K562 (cell line): Measurements from ENCODE around the gene SLC12A9. TPM values are rescaled to one million over a fixed set of nuclear protein-coding genes. Genes with fewer than 3 reads are reported as not detected.

Experiments used
- ATF6 ChIP-seq: sonication (generic); formaldehyde crosslinking; IDR thresholded peaks from 2 replicates; pipeline ENCODE4 v1.4.0; 2020; ENCODE audit warnings: mild to moderate bottlenecking, missing genetic modification reagents
- BRF1 ChIP-seq: IDR thresholded peaks from 3 replicates; pipeline ENCODE4 v1.6.1; 2011; ENCODE audit warnings: borderline replicate concordance, mild to moderate bottlenecking; ENCODE audit not compliant: insufficient read length; ENCODE audit errors: extremely low read depth
- CAMTA2 ChIP-seq: fragments of 250-450 bp; sonication (Bioruptor Pico); conservative IDR thresholded peaks from 2 replicates; pipeline ENCODE4 v1.5.1; 2022
- CBFB ChIP-seq: sonication (generic); formaldehyde crosslinking; IDR thresholded peaks from 2 replicates; pipeline ENCODE4 v1.4.0; 2020; ENCODE audit warnings: mild to moderate bottlenecking, missing genetic modification reagents
- CREB1 ChIP-seq, 2 experiments: sonication (generic) in 1 of 2; formaldehyde crosslinking in 1 of 2; IDR thresholded peaks; 2 replicates each; pipeline versions ENCODE4 v1.6.1 to v1.8.0; 2012 to 2022; ENCODE audit warnings: inconsistent platforms in 1 of 2, mild to moderate bottlenecking in 1 of 2, missing genetic modification reagents in 1 of 2, moderate library complexity in 1 of 2
- DNMT1 ChIP-seq: fragments of 450-650 bp; IDR thresholded peaks from 2 replicates; pipeline ENCODE4 v1.6.1; 2016; ENCODE audit warnings: antibody characterized with exemption, mild to moderate bottlenecking
- ERF ChIP-seq: fragments of 450-650 bp; formaldehyde crosslinking; IDR thresholded peaks from 2 replicates; pipeline ENCODE4 v1.4.0; 2020; ENCODE audit warnings: mild to moderate bottlenecking, mixed read lengths
- HES1 ChIP-seq: fragments of 450-650 bp; IDR thresholded peaks from 2 replicates; pipeline ENCODE4 v1.6.1; 2016; ENCODE audit warnings: low read depth, mild to moderate bottlenecking, moderate library complexity
- HNRNPH1 ChIP-seq: fragments of 200-400 bp; formaldehyde crosslinking; optimal IDR thresholded peaks from 2 replicates; pipeline ENCODE3; 2017; ENCODE audit warnings: low read depth, mild to moderate bottlenecking, low read length, moderate library complexity
- JUNB ChIP-seq: fragments of 450-650 bp; formaldehyde crosslinking; conservative IDR thresholded peaks from 2 replicates; pipeline ENCODE4 v1.4.0; 2020; ENCODE audit warnings: mild to moderate bottlenecking
- KDM1A ChIP-seq, 2 experiments: fragments of 450-650 bp; IDR thresholded peaks; 2 replicates each; pipeline ENCODE4 v1.6.1; 2016; ENCODE audit warnings: mild to moderate bottlenecking in 2 of 2
- NFE2 ChIP-seq: IDR thresholded peaks from 2 replicates; pipeline ENCODE4 v1.6.1; 2014; ENCODE audit warnings: antibody characterized with exemption, low read depth
- NR1H2 ChIP-seq: sonication (generic); formaldehyde crosslinking; IDR thresholded peaks from 2 replicates; pipeline ENCODE4 v1.4.0; 2020; ENCODE audit warnings: mild to moderate bottlenecking, missing genetic modification reagents
- RBM14 ChIP-seq: fragments of 200-400 bp; formaldehyde crosslinking; IDR thresholded peaks from 2 replicates; pipeline ENCODE4 v1.6.1; 2018; ENCODE audit warnings: low read depth, mild to moderate bottlenecking, low read length, moderate library complexity, borderline replicate concordance; ENCODE audit not compliant: insufficient read depth
- RCOR1 ChIP-seq, 2 experiments: IDR thresholded peaks; 2 replicates each; pipeline ENCODE4 v1.6.1; 2012; ENCODE audit warnings: low read depth in 2 of 2, low read length in 2 of 2, borderline replicate concordance in 1 of 2, improper control_type of control experiment in 1 of 2
- SMARCE1 ChIP-seq: fragments of 450-650 bp; IDR thresholded peaks from 2 replicates; pipeline ENCODE4 v1.7.1; 2016; ENCODE audit warnings: mild to moderate bottlenecking
- TEAD1 ChIP-seq, 2 experiments: fragments of 450-650 bp in 1 of 2; sonication (generic) in 1 of 2; formaldehyde crosslinking; IDR thresholded peaks; 2 replicates each; pipeline versions ENCODE4 v1.4.0 to v1.8.0; 2020 to 2022; ENCODE audit warnings: mild to moderate bottlenecking in 2 of 2, missing genetic modification reagents in 1 of 2
- U2AF1 ChIP-seq: fragments of 200-400 bp; formaldehyde crosslinking; optimal IDR thresholded peaks from 2 replicates; pipeline ENCODE3; 2017; ENCODE audit warnings: mild to moderate bottlenecking, low read depth, low read length, moderate library complexity
- U2AF2 ChIP-seq: fragments of 200-400 bp; formaldehyde crosslinking; optimal IDR thresholded peaks from 2 replicates; pipeline ENCODE3; 2017; ENCODE audit warnings: low read depth, mild to moderate bottlenecking, low read length
- YBX1 ChIP-seq: fragments of 450-650 bp; IDR thresholded peaks from 2 replicates; pipeline ENCODE4 v1.7.1; 2016; ENCODE audit warnings: mild to moderate bottlenecking
- ZFP1 ChIP-seq: fragments of 450-650 bp; formaldehyde crosslinking; IDR thresholded peaks from 2 replicates; pipeline ENCODE4 v1.4.0; 2020; ENCODE audit warnings: mild to moderate bottlenecking, mixed read lengths
- ZNF23 ChIP-seq: fragments of 250-450 bp; sonication (Bioruptor Pico); IDR thresholded peaks from 2 replicates; pipeline ENCODE4 v1.4.0; 2020; ENCODE audit warnings: mild to moderate bottlenecking
- ZNF274 ChIP-seq: IDR thresholded peaks from 2 replicates; pipeline ENCODE4 v1.6.1; 2011; ENCODE audit warnings: low read depth, mild to moderate bottlenecking, low read length, moderate library complexity, borderline replicate concordance
- ZNF282 ChIP-seq: sonication (generic); formaldehyde crosslinking; IDR thresholded peaks from 2 replicates; pipeline ENCODE4 v1.8.1; 2023; ENCODE audit warnings: missing genetic modification reagents
- ZNF384 ChIP-seq: IDR thresholded peaks from 2 replicates; pipeline ENCODE4 v1.6.1; 2012; ENCODE audit warnings: low read depth, low read length, improper control_type of control experiment
- ZNF408 ChIP-seq: fragments of 250-450 bp; sonication (Bioruptor Pico); IDR thresholded peaks from 2 replicates; pipeline ENCODE4 v1.4.0; 2020; ENCODE audit warnings: low read depth, mild to moderate bottlenecking, moderate library complexity
- ZNF785 ChIP-seq: fragments of 250-450 bp; sonication (Bioruptor Pico); IDR thresholded peaks from 2 replicates; pipeline ENCODE4 v1.4.0; 2020; ENCODE audit warnings: mild to moderate bottlenecking
- polyA plus RNA-seq, 8 experiments: library from polyadenylated mRNA; depleted of rRNA in 4 of 8; stranded (reverse) in 5 of 8; unstranded in 3 of 8; fragments of >200 nt; fragmentation: Nextera tagmentation in 2 of 8; fragmentation: Illumina TruSeq in 1 of 8; extraction: Ambion mirVana in 2 of 8; extraction: Trizol in 1 of 8; gene quantifications; 2 replicates each; pipeline versions ENCODE4 v1.2.1 to v1.2.3, GENCODE V29; 2011 to 2014; ENCODE audit warnings: inconsistent platforms in 1 of 8, missing spikeins in 1 of 8
- total RNA-seq, 7 experiments: library from RNA; depleted of rRNA in 6 of 7; stranded (reverse); fragments of >200 nt in 6 of 7; fragmentation: Illumina TruSeq in 2 of 7; extraction: Trizol in 2 of 7; gene quantifications; 2 replicates each; pipeline versions ENCODE4 v1.2.1 to v1.2.3, GENCODE V29; 2011 to 2021; ENCODE audit warnings: low replicate concordance in 1 of 7
- TF ChIP-seq, protein P1 (sequence below): sonication (generic); formaldehyde crosslinking; IDR thresholded peaks from 2 replicates; pipeline ENCODE4 v1.8.0; 2022; ENCODE audit warnings: mild to moderate bottlenecking, missing genetic modification reagents
- TF ChIP-seq, protein P2 (sequence below): fragments of 450-650 bp; IDR thresholded peaks from 2 replicates; pipeline ENCODE4 v1.6.1; 2016

SLC12A9 gene
- total and polyA plus RNA-seq, 9 of the 15 experiments (the other 6 are each of a cell fraction or from before 2014, with no cell fraction given): 0.06 to 20.2 (median 10.7) TPM

DNA sequence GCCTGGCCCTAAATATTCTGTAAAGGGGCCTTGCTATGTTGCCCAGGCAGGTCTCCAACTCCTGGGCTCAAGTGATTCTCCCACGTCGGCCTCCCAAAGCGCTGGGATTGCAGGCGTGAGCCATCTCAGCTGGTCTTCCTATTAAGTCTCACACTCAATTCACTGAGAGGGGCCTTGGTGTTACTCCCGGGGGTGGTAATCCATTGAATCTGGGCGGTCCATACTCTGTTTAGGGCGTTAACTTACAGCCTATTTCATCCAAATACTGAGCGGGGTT is 21.7 kb downstream of the SLC12A9 start (continued):
- TF ChIP-seq HES1 (no peak), DNMT1 (no peak), RCOR1 (IDR thresholded peaks at IDR 0.05; ENCODE audit: borderline replicate concordance in 1 of 2, low read depth in 2 of 2, low read length in 2 of 2) (no peak), ERF (CRISPR knock-in tag) (no peak), U2AF1 (no peak), ZNF785 (CRISPR knock-in tag) (no peak), JUNB (CRISPR knock-in tag) (no peak), NFE2 (no peak), CBFB (CRISPR knock-in tag) (no peak), TEAD1 (CRISPR knock-in tag; IDR thresholded peaks at IDR 0.05) (no peak), ZNF384 (no peak), HNRNPH1 (no peak), ZFP1 (no peak), RBM14 (no peak), ZNF23 (CRISPR knock-in tag) (no peak), KDM1A (IDR thresholded peaks at IDR 0.05) (no peak; a peak in 1 of 4 replicates), NR1H2 (CRISPR knock-in tag) (peak; percentile 37; the same call in 1 of the 2 replicates), ATF6 (CRISPR knock-in tag) (0 out of 2 replicates have a peak, but pooled peaks have one; percentile 83), YBX1 (no peak), CREB1 (IDR thresholded peaks at IDR 0.05) (no peak), CREB1 (CRISPR knock-in tag; IDR thresholded peaks at IDR 0.05) (no peak), SMARCE1 (no peak), U2AF2 (no peak), ZNF274 (no peak), BRF1 (no peak), CAMTA2 (CRISPR knock-in tag) (no peak), ZNF282 (CRISPR knock-in tag) (no peak), ZNF408 (CRISPR knock-in tag) (no peak)
- TF ChIP-seq, protein P1, sequence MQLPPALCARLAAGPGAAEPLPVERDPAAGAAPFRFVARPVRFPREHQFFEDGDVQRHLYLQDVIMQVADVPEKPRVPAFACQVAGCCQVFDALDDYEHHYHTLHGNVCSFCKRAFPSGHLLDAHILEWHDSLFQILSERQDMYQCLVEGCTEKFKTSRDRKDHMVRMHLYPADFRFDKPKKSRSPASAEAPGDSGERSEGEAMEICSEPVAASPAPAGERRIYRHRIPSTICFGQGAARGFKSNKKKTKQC (CRISPR knock-in tag): no peak
- TF ChIP-seq, protein P2, sequence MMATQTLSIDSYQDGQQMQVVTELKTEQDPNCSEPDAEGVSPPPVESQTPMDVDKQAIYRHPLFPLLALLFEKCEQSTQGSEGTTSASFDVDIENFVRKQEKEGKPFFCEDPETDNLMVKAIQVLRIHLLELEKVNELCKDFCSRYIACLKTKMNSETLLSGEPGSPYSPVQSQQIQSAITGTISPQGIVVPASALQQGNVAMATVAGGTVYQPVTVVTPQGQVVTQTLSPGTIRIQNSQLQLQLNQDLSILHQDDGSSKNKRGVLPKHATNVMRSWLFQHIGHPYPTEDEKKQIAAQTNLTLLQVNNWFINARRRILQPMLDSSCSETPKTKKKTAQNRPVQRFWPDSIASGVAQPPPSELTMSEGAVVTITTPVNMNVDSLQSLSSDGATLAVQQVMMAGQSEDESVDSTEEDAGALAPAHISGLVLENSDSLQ: no peak
